Measurements from ENCODE around the gene CLNS1A. TPM values are rescaled to one million over a fixed set of nuclear protein-coding genes. Genes with fewer than 3 reads are reported as not detected.

CLNS1A gene
- total and polyA plus RNA-seq, 9 of the 15 experiments (the other 6 are each of a cell fraction or from before 2014, with no cell fraction given): 146 to 472 (median 345) TPM

DNA sequence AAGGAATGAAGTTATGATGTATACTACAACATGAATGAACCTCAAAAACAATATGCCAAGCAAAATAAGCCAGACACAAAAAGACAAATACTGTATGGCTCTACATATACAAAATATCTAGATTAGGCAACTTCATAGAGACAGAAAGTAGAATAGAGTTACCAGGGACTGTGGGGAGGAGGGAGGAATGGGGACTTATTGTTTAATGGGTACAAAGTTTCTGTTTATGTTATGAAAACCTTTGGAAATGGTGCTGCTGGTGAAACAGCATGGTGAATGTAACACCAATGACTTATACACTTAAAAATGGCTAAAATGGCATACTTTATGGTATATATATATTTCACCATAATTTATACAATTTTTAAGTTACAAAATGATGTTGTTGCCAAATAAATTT lies 43.7 kb downstream of the CLNS1A start (continued):
- TF ChIP-seq, protein P1, sequence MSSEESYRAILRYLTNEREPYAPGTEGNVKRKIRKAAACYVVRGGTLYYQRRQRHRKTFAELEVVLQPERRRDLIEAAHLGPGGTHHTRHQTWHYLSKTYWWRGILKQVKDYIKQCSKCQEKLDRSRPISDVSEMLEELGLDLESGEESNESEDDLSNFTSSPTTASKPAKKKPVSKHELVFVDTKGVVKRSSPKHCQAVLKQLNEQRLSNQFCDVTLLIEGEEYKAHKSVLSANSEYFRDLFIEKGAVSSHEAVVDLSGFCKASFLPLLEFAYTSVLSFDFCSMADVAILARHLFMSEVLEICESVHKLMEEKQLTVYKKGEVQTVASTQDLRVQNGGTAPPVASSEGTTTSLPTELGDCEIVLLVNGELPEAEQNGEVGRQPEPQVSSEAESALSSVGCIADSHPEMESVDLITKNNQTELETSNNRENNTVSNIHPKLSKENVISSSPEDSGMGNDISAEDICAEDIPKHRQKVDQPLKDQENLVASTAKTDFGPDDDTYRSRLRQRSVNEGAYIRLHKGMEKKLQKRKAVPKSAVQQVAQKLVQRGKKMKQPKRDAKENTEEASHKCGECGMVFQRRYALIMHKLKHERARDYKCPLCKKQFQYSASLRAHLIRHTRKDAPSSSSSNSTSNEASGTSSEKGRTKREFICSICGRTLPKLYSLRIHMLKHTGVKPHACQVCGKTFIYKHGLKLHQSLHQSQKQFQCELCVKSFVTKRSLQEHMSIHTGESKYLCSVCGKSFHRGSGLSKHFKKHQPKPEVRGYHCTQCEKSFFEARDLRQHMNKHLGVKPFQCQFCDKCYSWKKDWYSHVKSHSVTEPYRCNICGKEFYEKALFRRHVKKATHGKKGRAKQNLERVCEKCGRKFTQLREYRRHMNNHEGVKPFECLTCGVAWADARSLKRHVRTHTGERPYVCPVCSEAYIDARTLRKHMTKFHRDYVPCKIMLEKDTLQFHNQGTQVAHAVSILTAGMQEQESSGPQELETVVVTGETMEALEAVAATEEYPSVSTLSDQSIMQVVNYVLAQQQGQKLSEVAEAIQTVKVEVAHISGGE (CRISPR knock-in tag; IDR thresholded peaks at IDR 0.05): no peak

DNA sequence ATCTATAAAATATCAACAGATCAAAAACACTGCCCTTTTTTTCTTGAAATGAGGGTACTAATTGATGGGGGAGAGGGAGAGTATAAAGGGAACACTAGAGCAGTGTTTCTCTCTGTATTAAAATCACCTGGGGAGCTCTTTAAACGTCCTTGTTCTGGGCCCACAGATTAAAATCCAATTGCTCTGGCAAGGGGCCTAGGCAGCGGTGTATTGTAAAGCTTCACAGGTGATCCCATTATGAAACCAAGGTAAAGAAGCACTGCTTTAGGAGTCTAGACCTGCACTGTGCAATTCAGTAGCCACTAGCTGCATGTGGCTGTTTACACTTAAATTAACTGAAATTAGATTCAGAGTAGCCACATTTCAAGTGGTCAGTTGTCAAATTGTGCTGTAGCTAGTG lies 44.9 kb downstream of the CLNS1A start:
- in situ Hi-C loops (cut with MboI): no loop called here
- H2AFZ ChIP-seq (ENCODE audit: low read depth, low read length): no peak overlapping the region
- no peak overlapping the region for H3K27ac ChIP-seq (ENCODE audit: extremely low read depth, low read depth, low read length)
- no peaks in the 10 kb centered on the region for H3K9me3 ChIP-seq (replicated peaks; ENCODE audit: control insufficient read depth, insufficient read depth, low read depth, low read length)
- no peaks in the 10 kb centered on the region for H3K27me3 ChIP-seq (ENCODE audit: control insufficient read depth in 2 of 2, insufficient read depth in 2 of 2, low read length in 2 of 2)
- TF ChIP-seq NCOA6 (IDR thresholded peaks at IDR 0.05): no peak
- peaks cover 4 to 18% of the 10 kb centered on the region in 2 experiments; a peak in 3 of 5 replicates for H3K4me1 ChIP-seq (replicated peaks in 1 of 2; ENCODE audit: control insufficient read depth in 2 of 2, insufficient read depth in 2 of 2, low read length in 2 of 2)
- H3K4me2 ChIP-seq (ENCODE audit: insufficient read depth, low read length): no peak overlapping the region
- no peak for ATAC-seq
- DNase-seq (ENCODE audit: extremely low read depth in 1 of 4, low spot score in 3 of 4): no peak
- 23% methylated on average over 2 of the region's 2 CpGs for WGBS (ENCODE audit: insufficient coverage, low coverage, missing lambda C conversion rate)
- H3K4me3 ChIP-seq: no peak overlapping the region
- no peaks in the 10 kb centered on the region for H4K20me1 ChIP-seq (replicated peaks; ENCODE audit: control insufficient read depth, insufficient read depth, low read length)
- ChIA-PET CTCF (ENCODE audit: low intra/inter-chr PET ratio) (no interaction called here), POLR2A (interaction anchor here (2.4 kb wide), 1 partner anchor 10 kb away, joined by 8 read pairs; no protein-coding TSS in a partner anchor)
- BruUV-seq (replicated peaks): no TSS peak
- no peaks in the 10 kb centered on the region for H3K9me1 ChIP-seq (ENCODE audit: control insufficient read depth, insufficient read depth, low read length)
- no peak for FAIRE-seq
- H3K9ac ChIP-seq (ENCODE audit: insufficient read depth in 1 of 2, low read depth in 2 of 2, low read length in 2 of 2): no peak overlapping the region
- no peaks in the 10 kb centered on the region for H3K79me2 ChIP-seq (ENCODE audit: control insufficient read depth, insufficient read depth, low read length)
- intact Hi-C loops (cut with micrococcal nuclease): no loop called here
- no peaks in the 10 kb centered on the region for H3K36me3 ChIP-seq (ENCODE audit: control insufficient read depth, insufficient read depth, low read length)

Data from K562 (cell line).